GM12872 (cell line): ENCODE results near the gene RIC3.

Experiments used
- TF ChIP-seq, protein P1 (sequence below): IDR thresholded peaks from 3 replicates; pipeline ENCODE4 v1.5.1; 2011; ENCODE audit warnings: low read depth, mild to moderate bottlenecking, low read length, moderate library complexity; ENCODE audit not compliant: insufficient read depth

The RIC3 gene, protein sequence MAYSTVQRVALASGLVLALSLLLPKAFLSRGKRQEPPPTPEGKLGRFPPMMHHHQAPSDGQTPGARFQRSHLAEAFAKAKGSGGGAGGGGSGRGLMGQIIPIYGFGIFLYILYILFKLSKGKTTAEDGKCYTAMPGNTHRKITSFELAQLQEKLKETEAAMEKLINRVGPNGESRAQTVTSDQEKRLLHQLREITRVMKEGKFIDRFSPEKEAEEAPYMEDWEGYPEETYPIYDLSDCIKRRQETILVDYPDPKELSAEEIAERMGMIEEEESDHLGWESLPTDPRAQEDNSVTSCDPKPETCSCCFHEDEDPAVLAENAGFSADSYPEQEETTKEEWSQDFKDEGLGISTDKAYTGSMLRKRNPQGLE

DNA sequence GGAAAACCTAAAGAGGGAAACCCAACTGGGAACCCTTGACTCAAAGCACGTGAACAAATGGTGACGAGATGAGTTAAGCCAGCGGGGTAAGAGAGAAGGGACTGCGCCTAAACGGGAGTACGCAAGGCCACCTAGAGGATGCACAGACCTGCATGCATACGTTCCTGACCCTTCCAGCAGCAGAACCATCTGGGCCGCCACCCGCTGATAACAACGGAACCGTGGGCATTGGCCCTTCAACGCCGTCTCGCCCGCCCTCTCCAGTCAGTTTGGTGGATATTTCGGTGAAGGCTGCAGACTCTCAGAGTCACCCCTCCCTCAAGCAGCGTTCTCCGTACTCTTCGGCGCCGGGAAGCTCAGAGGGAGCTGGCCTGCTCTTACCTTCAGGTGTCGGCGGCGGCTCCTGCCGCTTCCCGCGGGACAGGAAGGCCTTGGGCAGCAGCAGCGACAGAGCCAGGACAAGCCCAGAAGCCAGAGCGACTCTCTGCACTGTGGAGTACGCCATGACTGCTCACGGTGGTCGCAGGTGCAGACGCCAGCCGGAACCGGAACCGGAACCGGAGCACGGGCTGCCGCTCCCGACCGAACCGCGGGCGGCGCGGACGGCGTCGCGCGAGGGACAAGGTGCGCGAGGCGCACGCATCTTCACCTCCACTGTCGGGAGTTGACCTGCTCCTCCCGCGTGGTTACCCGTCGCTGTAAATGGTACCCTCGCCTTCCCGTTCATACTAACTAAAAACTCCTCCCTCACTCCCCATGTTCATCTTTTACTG is at the start of gene RIC3:
Gene RIC3 (minus strand): TSS at position 541 of the 773 bp plus-strand sequence. CDS start 36 bp downstream, at position 505.
- TF ChIP-seq, protein P1, sequence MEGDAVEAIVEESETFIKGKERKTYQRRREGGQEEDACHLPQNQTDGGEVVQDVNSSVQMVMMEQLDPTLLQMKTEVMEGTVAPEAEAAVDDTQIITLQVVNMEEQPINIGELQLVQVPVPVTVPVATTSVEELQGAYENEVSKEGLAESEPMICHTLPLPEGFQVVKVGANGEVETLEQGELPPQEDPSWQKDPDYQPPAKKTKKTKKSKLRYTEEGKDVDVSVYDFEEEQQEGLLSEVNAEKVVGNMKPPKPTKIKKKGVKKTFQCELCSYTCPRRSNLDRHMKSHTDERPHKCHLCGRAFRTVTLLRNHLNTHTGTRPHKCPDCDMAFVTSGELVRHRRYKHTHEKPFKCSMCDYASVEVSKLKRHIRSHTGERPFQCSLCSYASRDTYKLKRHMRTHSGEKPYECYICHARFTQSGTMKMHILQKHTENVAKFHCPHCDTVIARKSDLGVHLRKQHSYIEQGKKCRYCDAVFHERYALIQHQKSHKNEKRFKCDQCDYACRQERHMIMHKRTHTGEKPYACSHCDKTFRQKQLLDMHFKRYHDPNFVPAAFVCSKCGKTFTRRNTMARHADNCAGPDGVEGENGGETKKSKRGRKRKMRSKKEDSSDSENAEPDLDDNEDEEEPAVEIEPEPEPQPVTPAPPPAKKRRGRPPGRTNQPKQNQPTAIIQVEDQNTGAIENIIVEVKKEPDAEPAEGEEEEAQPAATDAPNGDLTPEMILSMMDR: peak; percentile 35; the same call in 2 of the 3 replicates

DNA sequence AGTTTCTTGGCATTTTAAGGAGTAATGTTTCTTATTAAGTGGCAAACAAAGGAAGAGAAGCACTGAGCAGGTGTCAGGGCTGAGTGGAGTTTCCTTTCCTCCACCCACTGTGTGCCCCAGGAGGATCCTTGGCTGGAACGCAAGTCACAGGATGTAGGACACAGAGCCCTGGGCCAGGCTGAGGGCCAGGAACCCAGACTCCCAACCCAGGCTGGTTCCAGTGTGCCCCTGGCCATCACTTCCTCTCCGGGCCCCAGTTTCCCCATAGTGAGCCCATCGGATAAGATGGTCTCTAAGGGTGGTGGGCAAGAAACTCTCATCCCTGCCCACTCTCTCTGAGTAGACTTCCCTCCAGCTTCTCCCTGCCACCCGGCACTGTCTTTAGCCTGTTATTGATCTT is 49.6 kb upstream of the RIC3 start:
- TF ChIP-seq, protein P1: no peak

DNA sequence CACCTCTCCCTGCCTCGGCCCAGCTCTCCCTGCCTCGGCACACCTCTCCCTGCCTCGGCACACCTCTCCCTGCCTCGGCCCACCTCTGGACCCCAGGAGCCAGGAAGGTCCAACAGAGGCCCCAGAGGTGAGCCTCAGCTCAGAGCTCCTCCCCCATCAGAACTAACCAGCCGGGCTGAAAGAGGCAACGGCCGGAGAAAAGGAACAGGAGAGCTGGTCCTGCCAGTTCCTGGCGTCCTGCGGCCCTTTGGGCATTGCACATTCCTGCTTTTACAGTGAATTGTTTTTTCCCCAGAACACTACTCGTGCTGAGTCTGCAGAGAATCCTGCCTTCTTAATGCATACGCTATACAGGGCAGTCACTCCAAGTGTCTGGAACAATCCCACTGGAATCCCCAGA is 49.1 kb upstream of the RIC3 start:
- TF ChIP-seq, protein P1: no peak

DNA sequence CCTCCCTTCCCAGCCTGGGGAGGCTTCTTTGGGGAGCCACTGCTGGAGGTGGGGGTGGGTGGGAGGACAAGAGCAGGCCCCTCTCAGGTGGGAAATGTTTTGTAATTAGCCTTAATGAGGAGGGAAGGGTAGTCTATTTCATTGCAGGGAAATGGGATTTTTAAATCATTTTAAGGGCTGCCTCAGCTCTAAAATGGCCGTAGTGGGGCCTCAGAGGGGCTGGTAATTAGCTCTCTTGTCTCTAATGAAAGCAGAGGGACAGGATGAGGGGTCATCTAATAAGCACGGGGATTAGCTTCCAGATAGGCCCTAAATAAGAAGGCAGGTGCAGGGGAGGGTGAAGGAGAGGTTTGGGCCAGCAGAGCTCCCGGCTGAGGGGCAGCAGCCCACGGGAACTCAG is 48.3 kb upstream of the RIC3 start:
- TF ChIP-seq, protein P1: no peak

DNA sequence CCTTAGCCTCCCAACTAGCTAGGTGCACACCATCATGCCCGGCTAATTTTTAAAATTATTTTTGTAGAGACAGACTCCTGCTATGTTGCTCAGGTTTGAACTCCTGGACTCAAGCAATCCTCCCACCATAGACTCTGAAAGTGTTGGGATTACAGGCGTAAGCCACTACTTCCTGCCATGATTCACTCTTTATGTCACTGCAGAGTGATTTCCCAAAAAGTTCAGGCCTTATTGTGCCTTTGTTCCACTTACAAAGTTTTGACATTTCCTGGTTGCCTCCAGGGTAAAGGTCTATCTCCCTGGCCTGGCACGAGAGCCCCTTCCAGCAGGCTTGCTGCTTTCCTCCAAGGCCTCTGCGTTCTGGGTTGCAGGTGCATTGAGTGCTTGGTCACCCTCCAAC is 44.6 kb upstream of the RIC3 start:
- TF ChIP-seq, protein P1: no peak

DNA sequence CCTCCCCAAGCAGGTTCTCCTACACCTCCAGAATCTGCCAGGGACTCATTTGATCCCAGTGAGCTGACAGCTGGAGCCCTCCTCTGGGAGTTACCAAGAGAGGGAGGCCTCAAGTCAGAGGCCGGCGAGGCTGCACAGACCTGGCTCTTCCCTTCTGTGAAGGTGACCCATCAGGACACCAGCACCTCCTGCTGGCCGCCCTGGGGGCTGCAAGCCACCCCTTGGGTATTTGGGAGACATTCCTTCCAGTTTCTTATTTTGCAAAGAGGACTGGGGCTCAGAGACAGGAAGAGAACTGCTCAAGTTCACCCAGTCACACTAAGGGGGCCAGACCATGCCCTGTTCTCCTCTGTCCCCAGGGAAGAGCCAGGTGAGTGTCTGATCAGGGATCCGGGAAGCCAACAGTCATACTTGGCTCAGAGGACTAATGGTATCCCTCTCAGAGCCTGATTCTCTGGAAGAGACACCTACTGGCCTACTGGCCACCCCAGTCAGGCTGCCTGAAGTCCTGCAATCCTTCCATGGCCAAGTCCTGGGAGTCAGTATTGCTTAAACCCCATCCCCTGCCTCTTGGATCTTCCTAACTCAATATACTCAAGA is 40.5 kb upstream of the RIC3 start:
- TF ChIP-seq, protein P1: peak; percentile 85
